SH-SY5Y (cell line): ENCODE results near the gene SRMS.

Source experiments
- GATA2 ChIP-seq: IDR thresholded peaks from 2 replicates; pipeline ENCODE4 v1.6.1; 2011; ENCODE audit warnings: mild to moderate bottlenecking, low read depth, low read length
- GATA3 ChIP-seq: IDR thresholded peaks from 2 replicates; pipeline ENCODE4 v1.6.1; 2011; ENCODE audit warnings: low read depth, mild to moderate bottlenecking, low read length, moderate library complexity

SRMS gene

GRCh38 chr20:63522091-63522868 lies 25.3 kb downstream of the SRMS start:
- TF ChIP-seq GATA2 (no peak), GATA3 (no peak)

DNA sequence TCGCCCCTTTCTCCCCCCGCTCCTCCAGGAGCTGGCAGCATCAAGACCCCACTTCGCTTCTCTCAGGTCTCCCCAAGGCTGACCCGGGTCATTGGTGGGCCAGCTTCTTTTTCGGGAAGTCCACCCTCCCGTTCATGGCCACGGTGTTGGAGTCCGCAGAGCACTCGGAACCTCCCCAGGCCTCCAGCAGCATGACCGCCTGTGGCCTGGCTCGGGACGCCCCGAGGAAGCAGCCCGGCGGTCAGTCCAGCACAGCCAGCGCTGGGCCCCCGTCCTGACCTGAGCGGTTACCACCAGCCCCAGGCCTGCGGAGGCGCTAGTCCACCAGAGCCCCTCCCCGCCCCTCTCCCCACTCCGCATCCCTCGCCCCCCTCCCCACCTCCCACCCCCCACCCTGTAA lies 25.9 kb downstream of the SRMS start:
- TF ChIP-seq GATA2, result no peak
- no peak for TF ChIP-seq GATA3

- TF ChIP-seq GATA2, result no peak
- TF ChIP-seq GATA3, result no peak
Measured at GRCh38 chr20:63520934-63521601, 26.5 kb downstream of the SRMS start.

GRCh38 chr20:63520504-63520933 lies 27.0 kb downstream of the SRMS start, which contains the start of gene PPDPF:
TSS of gene PPDPF (plus strand) at chr20:63520765. CDS start at chr20:63521309, 544 bp downstream.
- TF ChIP-seq GATA3 (no peak), GATA2 (no peak)

- TF ChIP-seq GATA2 (no peak), GATA3 (no peak)
Measured at GRCh38 chr20:63519668-63520503, 27.7 kb downstream of the SRMS start.

DNA sequence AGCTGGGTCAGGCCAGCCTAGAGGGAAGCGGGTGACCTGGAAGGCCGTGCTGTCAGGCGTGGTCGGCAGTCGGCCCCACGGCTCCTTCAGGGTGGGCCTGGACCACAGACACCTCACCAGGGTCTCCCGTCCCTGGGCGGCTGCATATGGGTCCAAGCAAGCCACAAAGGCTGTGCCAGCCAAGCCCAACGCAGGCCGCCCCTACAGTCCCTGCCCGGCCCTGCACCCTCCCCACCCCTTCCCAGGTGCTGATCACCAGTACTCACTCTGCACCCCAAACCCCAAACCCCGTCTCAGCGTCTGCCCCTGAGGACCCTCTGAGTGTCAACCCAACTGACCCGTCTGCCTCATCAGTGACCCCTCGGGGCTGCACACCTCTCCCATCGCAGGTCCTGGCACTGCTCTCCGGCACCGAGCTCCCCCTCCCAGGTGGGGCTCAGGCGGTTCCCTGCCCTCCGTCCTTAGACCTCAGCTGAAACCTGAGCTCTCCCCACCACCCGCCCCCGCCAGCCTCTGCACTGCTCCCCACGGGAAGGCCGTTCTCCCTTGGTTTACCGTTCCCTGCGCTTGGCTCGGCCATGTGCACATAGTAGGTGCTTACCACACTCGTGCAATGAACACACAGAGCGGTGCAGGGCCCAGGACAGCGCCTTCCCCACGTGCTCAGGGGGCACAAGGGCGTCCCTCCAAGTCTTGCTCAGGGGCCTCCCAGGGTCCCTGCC lies 28.4 kb downstream of the SRMS start:
- TF ChIP-seq GATA2 (no peak), GATA3 (no peak)

- TF ChIP-seq GATA2 (no peak), GATA3 (no peak)
Measured at GRCh38 chr20:63518351-63518861, 29.1 kb downstream of the SRMS start.

GRCh38 chr20:63517376-63518309 lies 29.9 kb downstream of the SRMS start:
- no peak for TF ChIP-seq GATA3

GRCh38 chr20:63513207-63513606 lies 34.3 kb downstream of the SRMS start:
- TF ChIP-seq GATA2 (no peak), GATA3 (no peak)

DNA sequence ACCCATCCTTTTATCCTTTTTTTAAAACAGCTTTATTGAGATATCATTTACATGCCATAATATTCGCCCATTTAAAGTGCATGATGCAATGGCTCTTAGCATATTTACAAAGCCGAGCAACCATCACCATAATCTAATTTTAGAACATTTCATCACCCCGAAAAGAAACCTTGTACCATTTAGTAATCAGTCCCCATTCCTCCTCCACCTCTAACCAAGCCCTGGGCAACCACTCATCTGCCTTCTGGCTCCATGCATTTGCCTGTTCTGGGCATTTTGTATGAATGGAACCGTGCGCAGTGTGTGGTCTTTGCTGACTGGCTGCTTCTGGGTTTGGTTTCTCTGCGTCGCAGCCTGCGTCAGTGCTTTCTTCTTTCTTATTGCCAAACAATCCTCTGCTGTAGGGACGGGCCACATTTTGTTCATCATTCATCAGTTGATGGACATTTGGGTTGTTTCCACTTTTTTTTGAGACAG lies 38.4 kb downstream of the SRMS start:
- no peak for TF ChIP-seq GATA3
- no peak for TF ChIP-seq GATA2

DNA sequence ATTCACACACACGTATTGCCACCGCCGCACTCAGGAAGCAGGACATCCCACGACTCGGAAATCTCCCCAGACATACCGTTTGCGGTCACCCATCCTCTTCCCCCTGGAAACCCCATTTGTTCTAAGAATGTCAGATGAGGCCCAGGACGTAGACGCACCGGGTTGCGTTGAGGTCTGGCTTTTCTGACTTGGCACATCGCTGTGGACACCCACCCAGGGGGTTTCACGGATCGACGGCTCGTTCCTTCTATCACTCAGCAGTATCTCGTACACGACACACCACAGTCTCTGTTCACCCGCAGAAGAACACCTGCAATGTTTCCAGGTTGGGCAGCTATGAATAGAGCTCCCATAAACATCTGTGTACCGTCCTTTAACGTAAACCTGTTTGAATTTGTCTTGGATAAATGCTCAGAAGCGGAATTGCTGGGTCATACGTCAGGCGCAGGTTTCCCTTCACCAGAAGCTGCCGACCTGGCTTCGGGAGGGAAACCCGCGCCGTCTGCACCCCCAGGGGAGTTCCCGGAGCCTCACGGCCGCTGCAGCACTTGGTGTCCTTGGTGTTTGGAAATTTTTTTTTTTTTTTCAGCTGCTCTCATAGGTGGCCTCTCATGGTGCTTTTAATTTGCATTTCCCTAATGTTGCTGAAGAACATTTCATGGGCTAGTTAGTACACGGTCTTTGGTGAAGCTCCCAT lies 39.3 kb downstream of the SRMS start:
- no peak for TF ChIP-seq GATA2
- no peak for TF ChIP-seq GATA3

DNA sequence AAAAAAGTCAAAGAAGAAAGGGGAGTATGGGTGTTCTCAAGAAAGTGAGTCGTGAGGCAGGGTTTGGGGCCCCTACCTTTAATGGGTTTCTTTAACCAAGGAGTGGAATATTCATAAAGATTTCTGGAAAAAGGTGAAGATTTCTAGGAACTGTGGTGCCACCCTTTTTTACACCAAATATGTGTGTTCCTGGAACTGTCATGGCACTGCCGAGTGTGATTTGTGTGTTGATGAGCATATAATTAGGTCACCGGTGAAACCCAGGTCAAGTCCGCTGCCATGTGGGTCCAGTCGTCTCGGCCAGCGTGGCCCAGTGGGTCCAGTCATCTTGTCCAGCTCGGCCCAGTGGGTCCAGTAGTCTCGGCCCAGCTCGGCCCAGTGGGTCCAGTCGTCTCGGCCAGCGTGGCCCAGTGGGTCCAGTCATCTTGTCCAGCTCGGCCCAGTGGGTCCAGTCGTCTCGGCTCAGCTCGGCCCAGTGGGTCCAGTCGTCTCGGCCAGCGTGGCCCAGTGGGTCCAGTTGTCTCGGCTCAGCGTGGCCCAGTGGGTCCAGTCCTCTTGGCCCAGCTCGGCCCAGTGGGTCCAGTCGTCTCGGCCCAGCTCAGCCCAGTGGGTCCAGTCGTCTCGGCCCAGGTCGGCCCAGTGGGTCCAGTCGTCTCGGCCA lies 40.3 kb downstream of the SRMS start:
- TF ChIP-seq GATA2 (no peak), GATA3 (no peak)
